ENCODE measurements around the gene BOK.

Gene BOK

DNA sequence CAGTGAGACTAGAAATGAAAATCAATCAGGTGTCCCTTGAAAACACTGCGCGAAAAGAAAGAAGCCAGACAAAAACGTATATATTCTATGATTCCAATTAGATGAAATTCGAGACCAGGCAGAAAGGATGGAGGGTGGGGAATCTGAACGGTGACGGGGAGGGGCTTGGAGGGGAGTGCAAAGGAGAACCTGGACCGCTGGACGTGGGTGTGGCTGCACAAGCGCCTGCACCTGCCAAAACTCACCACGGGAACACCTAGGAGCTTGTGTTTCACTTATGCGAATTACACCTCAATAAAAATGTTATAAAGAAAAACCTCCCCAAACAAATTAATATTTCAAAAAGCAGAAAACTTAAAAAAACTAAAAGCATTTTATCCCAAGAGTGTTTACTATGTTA lies 56.5 kb downstream of the BOK start:
- H3K4me3 ChIP-seq (ENCODE audit: low read length) = no peak overlapping the region
- TF ChIP-seq, protein P1, sequence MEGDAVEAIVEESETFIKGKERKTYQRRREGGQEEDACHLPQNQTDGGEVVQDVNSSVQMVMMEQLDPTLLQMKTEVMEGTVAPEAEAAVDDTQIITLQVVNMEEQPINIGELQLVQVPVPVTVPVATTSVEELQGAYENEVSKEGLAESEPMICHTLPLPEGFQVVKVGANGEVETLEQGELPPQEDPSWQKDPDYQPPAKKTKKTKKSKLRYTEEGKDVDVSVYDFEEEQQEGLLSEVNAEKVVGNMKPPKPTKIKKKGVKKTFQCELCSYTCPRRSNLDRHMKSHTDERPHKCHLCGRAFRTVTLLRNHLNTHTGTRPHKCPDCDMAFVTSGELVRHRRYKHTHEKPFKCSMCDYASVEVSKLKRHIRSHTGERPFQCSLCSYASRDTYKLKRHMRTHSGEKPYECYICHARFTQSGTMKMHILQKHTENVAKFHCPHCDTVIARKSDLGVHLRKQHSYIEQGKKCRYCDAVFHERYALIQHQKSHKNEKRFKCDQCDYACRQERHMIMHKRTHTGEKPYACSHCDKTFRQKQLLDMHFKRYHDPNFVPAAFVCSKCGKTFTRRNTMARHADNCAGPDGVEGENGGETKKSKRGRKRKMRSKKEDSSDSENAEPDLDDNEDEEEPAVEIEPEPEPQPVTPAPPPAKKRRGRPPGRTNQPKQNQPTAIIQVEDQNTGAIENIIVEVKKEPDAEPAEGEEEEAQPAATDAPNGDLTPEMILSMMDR (conservative IDR thresholded peaks at IDR 0.05; ENCODE audit: low read depth, low read length) = no peak
- DNase-seq (ENCODE audit: low read depth) = no peak

DNA sequence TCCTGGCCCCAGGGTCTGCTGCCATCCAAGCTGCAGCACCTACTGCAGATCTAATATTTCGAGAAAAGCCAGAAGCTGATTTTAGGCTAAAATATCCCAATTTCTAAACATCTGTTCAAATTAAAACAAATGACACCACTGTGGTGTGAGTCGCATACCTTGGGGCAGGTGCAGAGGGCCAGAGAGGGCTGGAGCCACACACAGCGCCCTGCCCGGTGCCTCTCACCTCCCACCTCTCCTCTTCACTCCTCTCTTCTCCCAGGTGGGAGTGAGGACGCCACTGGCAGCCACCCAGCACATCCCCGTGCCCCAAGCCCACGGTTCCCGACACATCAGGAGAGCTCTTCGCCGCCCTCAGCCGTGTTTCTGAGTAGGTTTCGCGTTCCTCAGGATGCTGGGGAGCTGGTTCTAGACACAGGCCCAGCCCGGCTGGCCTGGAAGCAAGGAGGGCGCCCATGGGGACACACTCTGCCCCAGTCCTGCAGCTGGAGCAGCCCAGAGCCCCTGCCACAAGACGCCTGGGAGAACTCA lies 57.0 kb downstream of the BOK start:
- TF ChIP-seq, protein P1 (conservative IDR thresholded peaks at IDR 0.05; ENCODE audit: low read depth, low read length) = no peak
- DNase-seq (ENCODE audit: low read depth) = no peak
- H3K4me3 ChIP-seq (ENCODE audit: low read length) = no peak overlapping the region

DNA sequence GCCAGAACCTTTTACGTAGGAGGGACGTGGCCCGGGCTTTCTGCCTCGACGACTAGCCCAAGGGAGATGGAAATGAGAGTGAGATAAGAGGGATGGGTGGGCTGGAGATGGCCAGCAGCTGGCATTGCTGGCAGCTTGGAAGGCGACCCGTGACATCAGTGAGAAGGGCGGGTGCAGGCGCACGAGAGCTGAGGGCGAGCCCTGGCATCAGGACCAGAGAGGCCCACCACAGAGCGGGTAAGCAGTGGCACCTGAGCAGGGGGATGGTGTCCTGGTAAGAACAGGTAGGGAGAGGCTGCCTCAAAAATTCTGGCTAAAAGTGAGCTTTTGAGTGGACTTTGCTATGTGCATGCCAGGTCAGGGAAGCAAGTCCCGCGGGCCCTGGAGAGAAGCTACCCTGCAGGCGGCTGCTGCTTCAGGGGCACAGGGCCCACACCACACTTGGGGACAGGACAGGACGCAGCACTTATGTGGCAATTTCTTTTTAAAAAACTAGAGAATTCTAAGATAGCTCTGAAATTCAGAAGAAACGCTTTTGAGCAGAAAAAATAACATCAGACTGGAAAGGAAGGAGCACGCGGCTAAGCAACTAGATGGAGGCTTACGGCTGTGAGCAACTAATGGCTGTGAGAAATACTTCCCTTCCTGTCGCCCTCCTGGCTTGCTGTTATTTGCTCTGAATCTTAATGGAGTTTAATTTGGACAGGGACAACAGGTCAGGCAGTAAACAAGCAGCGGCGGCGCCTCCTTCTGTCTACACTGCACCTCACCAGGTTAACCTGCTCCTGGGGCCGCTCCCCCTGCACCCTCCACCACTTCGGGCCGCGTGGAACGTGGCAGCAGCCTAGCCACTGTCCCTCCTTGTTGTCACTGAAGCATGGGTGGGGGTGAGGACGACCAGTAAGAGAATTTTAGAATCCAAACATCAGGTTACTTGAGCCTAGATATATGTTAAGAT lies 57.9 kb downstream of the BOK start:
- DNase-seq (ENCODE audit: low read depth) = no peak
- no peak overlapping the region for H3K4me3 ChIP-seq (ENCODE audit: low read length)
- TF ChIP-seq, protein P1 (conservative IDR thresholded peaks at IDR 0.05; ENCODE audit: low read depth, low read length) = no peak

DNA sequence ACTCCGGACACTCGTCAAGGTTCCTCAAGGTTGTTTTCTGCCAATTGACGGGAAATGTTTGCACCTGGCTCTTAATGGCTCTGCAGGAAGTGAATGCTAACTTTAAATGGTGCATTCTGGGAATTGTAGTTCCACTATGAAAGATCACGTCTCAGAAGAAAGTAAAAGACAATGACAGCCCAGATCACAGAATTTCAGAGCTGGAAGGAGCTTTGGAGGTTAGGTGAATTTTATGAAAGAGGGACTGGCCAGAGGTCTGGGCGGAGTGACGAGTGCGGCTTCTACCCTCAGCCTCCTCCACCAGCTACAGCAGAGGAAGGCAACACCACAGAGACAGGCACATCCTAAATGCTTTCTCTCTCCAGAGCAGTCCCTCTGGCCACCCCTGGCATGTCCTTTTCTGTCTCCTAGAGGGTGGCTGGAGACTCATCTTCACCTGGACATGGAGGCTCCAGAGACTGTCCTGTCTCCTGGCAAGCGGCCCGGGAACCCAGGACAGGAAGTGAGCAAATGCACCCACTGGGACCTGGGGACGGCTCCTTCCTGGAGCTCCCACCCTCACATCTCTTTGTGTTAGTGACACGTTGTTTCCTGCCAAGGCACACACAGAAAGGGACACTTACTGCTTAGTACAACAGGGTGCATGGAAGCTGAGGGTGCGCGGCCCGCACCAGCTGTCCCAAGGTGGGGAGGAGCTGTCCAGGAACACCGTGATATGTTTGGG lies 59.0 kb downstream of the BOK start:
- H3K4me3 ChIP-seq (ENCODE audit: low read length) = no peak overlapping the region
- TF ChIP-seq, protein P1 (conservative IDR thresholded peaks at IDR 0.05; ENCODE audit: low read depth, low read length) = no peak
- no peak for DNase-seq (ENCODE audit: low read depth)

DNA sequence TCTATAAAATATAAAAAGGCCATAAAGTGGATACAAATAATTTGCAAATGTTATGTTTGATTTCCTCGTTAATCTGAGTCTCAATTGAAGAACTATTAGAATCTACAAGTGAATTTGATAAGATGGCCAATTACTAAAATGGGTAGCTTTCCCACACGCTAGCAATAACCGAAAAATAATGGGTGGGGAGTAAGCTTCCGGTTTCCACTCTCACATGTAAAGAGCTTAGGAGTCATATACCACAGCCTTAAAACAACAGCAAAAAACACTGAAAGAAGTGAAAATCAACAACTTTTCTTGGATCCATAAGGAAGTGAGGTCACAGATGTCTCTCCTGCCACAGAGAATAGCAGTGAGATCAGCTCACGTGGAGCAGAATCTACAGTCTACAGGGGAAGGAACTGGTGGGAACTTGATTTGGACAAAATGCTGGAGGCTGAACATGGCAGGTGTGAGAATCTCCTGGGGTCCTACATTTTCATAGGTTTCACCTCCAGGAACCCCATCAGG lies 59.8 kb downstream of the BOK start:
- DNase-seq (ENCODE audit: low read depth) = no peak
- no peak overlapping the region for H3K4me3 ChIP-seq (ENCODE audit: low read length)
- TF ChIP-seq, protein P1 (conservative IDR thresholded peaks at IDR 0.05; ENCODE audit: low read depth, low read length) = no peak

DNA sequence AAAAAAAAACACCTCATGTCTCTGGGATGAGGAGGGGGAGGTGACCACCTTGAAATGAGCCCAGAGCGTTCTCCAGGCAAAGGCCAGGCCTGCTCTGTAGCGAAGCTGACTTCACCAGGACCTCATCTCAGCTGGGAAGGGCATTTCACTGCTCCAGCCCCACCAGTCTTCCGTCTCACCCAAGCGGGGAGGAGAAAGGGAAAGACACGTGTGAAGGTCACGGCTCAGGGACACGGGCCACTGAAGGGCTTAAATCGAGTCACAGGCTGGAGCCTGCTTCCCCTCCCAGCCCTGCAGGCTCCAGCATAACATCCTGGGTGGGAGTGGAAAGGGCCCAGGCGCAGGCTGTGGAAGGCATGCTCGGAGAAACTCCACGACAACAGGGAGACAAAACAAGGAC lies 60.3 kb downstream of the BOK start:
- TF ChIP-seq, protein P1 (conservative IDR thresholded peaks at IDR 0.05; ENCODE audit: low read depth, low read length) = no peak
- DNase-seq (ENCODE audit: low read depth) = no peak
- no peak overlapping the region for H3K4me3 ChIP-seq (ENCODE audit: low read length)
